ENCODE results near the gene YTHDC1.

DNA sequence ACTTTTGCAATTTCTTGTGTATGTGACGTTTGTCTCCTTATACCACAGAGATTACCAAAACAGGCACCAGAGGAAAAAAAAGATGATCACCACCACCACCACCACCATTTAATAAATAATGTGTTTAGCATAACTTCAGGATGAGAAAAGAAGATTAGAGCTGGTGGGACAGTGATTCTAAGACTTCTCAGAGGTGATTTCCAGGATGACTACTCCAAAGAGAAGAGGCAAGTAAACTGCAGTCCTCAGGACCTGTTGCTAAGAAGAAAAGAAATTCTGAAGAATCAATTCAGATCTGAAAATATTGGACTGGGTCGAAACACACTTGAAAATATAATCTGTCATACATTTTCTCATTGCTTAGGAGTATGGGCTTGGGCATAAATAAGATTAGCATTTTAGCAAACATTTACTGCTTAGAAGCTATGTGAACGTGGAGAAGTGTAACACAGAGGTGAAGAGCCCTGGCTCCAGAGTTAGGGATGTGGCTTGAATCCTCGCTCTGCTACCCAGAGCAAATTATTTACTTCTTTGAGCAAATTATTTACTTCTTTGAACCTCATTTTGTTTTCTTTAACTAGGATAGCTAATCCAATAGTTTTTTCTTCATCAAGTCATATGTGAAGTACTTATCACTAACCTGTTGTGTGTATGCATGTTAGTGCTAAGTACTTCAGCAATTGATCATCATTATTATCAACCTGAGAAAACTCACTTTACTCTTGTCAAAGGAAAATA is 10.5 kb upstream of the YTHDC1 start:
- TF ChIP-seq, protein P1, sequence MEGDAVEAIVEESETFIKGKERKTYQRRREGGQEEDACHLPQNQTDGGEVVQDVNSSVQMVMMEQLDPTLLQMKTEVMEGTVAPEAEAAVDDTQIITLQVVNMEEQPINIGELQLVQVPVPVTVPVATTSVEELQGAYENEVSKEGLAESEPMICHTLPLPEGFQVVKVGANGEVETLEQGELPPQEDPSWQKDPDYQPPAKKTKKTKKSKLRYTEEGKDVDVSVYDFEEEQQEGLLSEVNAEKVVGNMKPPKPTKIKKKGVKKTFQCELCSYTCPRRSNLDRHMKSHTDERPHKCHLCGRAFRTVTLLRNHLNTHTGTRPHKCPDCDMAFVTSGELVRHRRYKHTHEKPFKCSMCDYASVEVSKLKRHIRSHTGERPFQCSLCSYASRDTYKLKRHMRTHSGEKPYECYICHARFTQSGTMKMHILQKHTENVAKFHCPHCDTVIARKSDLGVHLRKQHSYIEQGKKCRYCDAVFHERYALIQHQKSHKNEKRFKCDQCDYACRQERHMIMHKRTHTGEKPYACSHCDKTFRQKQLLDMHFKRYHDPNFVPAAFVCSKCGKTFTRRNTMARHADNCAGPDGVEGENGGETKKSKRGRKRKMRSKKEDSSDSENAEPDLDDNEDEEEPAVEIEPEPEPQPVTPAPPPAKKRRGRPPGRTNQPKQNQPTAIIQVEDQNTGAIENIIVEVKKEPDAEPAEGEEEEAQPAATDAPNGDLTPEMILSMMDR (IDR thresholded peaks at IDR 0.05; ENCODE audit: insufficient read depth, low read length), result no peak
- TF ChIP-seq, protein P2, sequence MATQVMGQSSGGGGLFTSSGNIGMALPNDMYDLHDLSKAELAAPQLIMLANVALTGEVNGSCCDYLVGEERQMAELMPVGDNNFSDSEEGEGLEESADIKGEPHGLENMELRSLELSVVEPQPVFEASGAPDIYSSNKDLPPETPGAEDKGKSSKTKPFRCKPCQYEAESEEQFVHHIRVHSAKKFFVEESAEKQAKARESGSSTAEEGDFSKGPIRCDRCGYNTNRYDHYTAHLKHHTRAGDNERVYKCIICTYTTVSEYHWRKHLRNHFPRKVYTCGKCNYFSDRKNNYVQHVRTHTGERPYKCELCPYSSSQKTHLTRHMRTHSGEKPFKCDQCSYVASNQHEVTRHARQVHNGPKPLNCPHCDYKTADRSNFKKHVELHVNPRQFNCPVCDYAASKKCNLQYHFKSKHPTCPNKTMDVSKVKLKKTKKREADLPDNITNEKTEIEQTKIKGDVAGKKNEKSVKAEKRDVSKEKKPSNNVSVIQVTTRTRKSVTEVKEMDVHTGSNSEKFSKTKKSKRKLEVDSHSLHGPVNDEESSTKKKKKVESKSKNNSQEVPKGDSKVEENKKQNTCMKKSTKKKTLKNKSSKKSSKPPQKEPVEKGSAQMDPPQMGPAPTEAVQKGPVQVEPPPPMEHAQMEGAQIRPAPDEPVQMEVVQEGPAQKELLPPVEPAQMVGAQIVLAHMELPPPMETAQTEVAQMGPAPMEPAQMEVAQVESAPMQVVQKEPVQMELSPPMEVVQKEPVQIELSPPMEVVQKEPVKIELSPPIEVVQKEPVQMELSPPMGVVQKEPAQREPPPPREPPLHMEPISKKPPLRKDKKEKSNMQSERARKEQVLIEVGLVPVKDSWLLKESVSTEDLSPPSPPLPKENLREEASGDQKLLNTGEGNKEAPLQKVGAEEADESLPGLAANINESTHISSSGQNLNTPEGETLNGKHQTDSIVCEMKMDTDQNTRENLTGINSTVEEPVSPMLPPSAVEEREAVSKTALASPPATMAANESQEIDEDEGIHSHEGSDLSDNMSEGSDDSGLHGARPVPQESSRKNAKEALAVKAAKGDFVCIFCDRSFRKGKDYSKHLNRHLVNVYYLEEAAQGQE (IDR thresholded peaks at IDR 0.05; ENCODE audit: insufficient replicate concordance, low read depth), result no peak
